PC-9 (cell line): Measurements from ENCODE around the gene ROBO1. TPM values are rescaled to one million over a fixed set of nuclear protein-coding genes. Genes with fewer than 3 reads are reported as not detected.

Source experiments
- BruUV-seq: library from RNA; stranded (reverse); fragments of 400-500 nt; replicated peaks from 2 replicates; lab custom pipeline; 2021; lab: Mats Ljungman, UMichigan
- CTCF ChIA-PET: fragments of 300-600 bp; sonication (Branson Sonifier 250); formaldehyde crosslinking; loops from one replicate; lab custom pipeline; 2022; ENCODE audit warnings: antibody characterized with exemption; lab: Charles Lee
- POLR2A ChIA-PET: fragments of 300-600 bp; sonication (Branson Sonifier 250); formaldehyde crosslinking; loops from one replicate; lab custom pipeline; 2022; ENCODE audit warnings: antibody characterized with exemption; ENCODE audit not compliant: unreplicated experiment; lab: Charles Lee
- DNase-seq, 2 experiments: peaks; one replicate each; pipeline versions ENCODE4 v3.0.0 to v3.0.0-alpha.2; 2015 to 2022; ENCODE audit warnings: mixed read lengths in 1 of 2
- H2AFZ ChIP-seq: fragments of 200-600 bp; sonication (generic); 2 replicates; pipeline ENCODE4 v1.8.1; 2017; ENCODE audit warnings: antibody characterized with exemption
- H3F3A ChIP-seq: fragments of 200-600 bp; sonication (generic); 2 replicates; pipeline ENCODE4 v1.8.1; 2017; ENCODE audit warnings: antibody characterized with exemption, mild to moderate bottlenecking, low read depth; ENCODE audit not compliant: insufficient read depth
- H3K27ac ChIP-seq: fragments of 200-600 bp; sonication (generic); 2 replicates; pipeline ENCODE4 v1.6.1; 2016; ENCODE audit warnings: mixed run types
- H3K27me3 ChIP-seq: fragments of 200-600 bp; sonication (generic); 2 replicates; pipeline ENCODE4 v1.6.1; 2016; ENCODE audit warnings: low read depth, mixed run types; ENCODE audit not compliant: insufficient read depth
- H3K36me3 ChIP-seq: fragments of 200-600 bp; sonication (generic); 2 replicates; pipeline ENCODE4 v1.6.1; 2016; ENCODE audit warnings: low read depth, mixed run types
- H3K4me1 ChIP-seq: fragments of 200-600 bp; sonication (generic); replicated peaks from 2 replicates; pipeline ENCODE4 v1.6.1; 2016; ENCODE audit warnings: mixed run types; ENCODE audit not compliant: insufficient read depth
- H3K4me2 ChIP-seq: fragments of 200-600 bp; sonication (generic); 2 replicates; pipeline ENCODE4 v1.6.1; 2017; ENCODE audit warnings: mixed run types
- H3K4me3 ChIP-seq: fragments of 200-600 bp; sonication (generic); 2 replicates; pipeline ENCODE4 v1.6.1; 2016; ENCODE audit warnings: mixed run types
- H3K79me2 ChIP-seq: fragments of 200-600 bp; sonication (generic); 2 replicates; pipeline ENCODE4 v1.6.1; 2017; ENCODE audit warnings: low read depth, mixed run types
- H3K9me2 ChIP-seq: fragments of 200-600 bp; sonication (generic); 2 replicates; pipeline ENCODE4 v1.8.1; 2017; ENCODE audit warnings: mild to moderate bottlenecking; ENCODE audit not compliant: insufficient read depth
- H3K9me3 ChIP-seq: fragments of 200-600 bp; sonication (generic); 2 replicates; pipeline ENCODE4 v1.8.1; 2016; ENCODE audit warnings: low read depth; ENCODE audit not compliant: insufficient read depth
- H4K20me1 ChIP-seq: fragments of 200-600 bp; sonication (generic); 2 replicates; pipeline ENCODE4 v1.8.1; 2017; ENCODE audit not compliant: insufficient read depth
- CTCF ChIP-seq: fragments of 200-600 bp; sonication (generic); conservative IDR thresholded peaks from 2 replicates; pipeline ENCODE4 v1.6.1; 2017; ENCODE audit warnings: mixed run types, antibody characterized with exemption, mild to moderate bottlenecking, moderate library complexity
- EZH2 ChIP-seq: fragments of 200-600 bp; sonication (generic); IDR thresholded peaks from 2 replicates; pipeline ENCODE4 v1.8.0; 2017; ENCODE audit warnings: antibody characterized with exemption, low read depth
- intact Hi-C: fragments of 100-400 bp; cut with micrococcal nuclease; formaldehyde crosslinking; loops from one replicate; pipeline ENCODE4 v1.10.0; 2022; ENCODE audit not compliant: unreplicated experiment
- total RNA-seq: library from RNA; stranded (reverse); gene quantifications from 2 replicates; pipeline ENCODE4 v1.2.3, GENCODE V29; 2021

ROBO1 gene
- total RNA-seq, 1 experiment from 2014 or later: 17.5 TPM

- ChIA-PET CTCF (no interaction called here), POLR2A (no interaction called here)
- TF ChIP-seq CTCF (no peak), EZH2 (no peak)
- Histone ChIP-seq H3K4me3 (no peak overlapping the region), H3K4me2 (no peak overlapping the region), H2AFZ (no peak overlapping the region), H3K9me3 (no peaks in the 10 kb centered on the region), H3K4me1 (no peaks in the 10 kb centered on the region), H3K27me3 (no peaks in the 10 kb centered on the region), H4K20me1 (no peaks in the 10 kb centered on the region), H3K79me2 (no peaks in the 10 kb centered on the region), H3K9me2 (no peaks in the 10 kb centered on the region; the same call in 1 of the 2 replicates), H3F3A (no peaks in the 10 kb centered on the region), H3K27ac (no peak overlapping the region), H3K36me3 (no peaks in the 10 kb centered on the region)
- no TSS peak for BruUV-seq
- DNase-seq: no peak
- intact Hi-C loops: no loop called here
These were observed 400.0 kb downstream of the ROBO1 start for GRCh38 chr3:79367803-79368202.

GRCh38 chr3:79367066-79367465 is 400.7 kb downstream of the ROBO1 start:
- TF ChIP-seq EZH2 (no peak), CTCF (no peak)
- DNase-seq: no peak
- no peak overlapping the region for H3K4me3 ChIP-seq
- no peak overlapping the region for H3K27ac ChIP-seq
- no peaks in the 10 kb centered on the region for H3F3A ChIP-seq
- H3K79me2 ChIP-seq: no peaks in the 10 kb centered on the region
- H4K20me1 ChIP-seq: no peaks in the 10 kb centered on the region
- H3K9me3 ChIP-seq: no peaks in the 10 kb centered on the region
- H3K27me3 ChIP-seq: no peaks in the 10 kb centered on the region
- no peaks in the 10 kb centered on the region for H3K9me2 ChIP-seq
- BruUV-seq: no TSS peak
- H3K4me1 ChIP-seq: no peaks in the 10 kb centered on the region
- H2AFZ ChIP-seq: no peak overlapping the region
- ChIA-PET CTCF (no interaction called here), POLR2A (interaction anchor here (0.7 kb wide), 1 partner anchor 1635 kb away, joined by 3 read pairs; no protein-coding TSS in a partner anchor)
- H3K4me2 ChIP-seq: no peak overlapping the region
- intact Hi-C loops: no loop called here
- H3K36me3 ChIP-seq: no peaks in the 10 kb centered on the region

GRCh38 chr3:79366414-79366813 is 401.4 kb downstream of the ROBO1 start:
- CTCF ChIA-PET: no interaction called here
- no TSS peak for BruUV-seq
- intact Hi-C loops: no loop called here
- H3K27me3 ChIP-seq: no peaks in the 10 kb centered on the region
- no peaks in the 10 kb centered on the region for H3K4me1 ChIP-seq
- no peak overlapping the region for H2AFZ ChIP-seq
- no peaks in the 10 kb centered on the region for H3K9me3 ChIP-seq
- POLR2A ChIA-PET: interaction anchor here (0.7 kb wide), 1 partner anchor 1635 kb away, joined by 3 read pairs; no protein-coding TSS in a partner anchor
- H3K9me2 ChIP-seq: no peaks in the 10 kb centered on the region
- H3K4me3 ChIP-seq: no peak overlapping the region
- H3K79me2 ChIP-seq: no peaks in the 10 kb centered on the region
- no peaks in the 10 kb centered on the region for H4K20me1 ChIP-seq
- no peaks in the 10 kb centered on the region for H3K36me3 ChIP-seq
- DNase-seq: no peak
- no peak overlapping the region for H3K27ac ChIP-seq
- no peak overlapping the region for H3K4me2 ChIP-seq
- H3F3A ChIP-seq: no peaks in the 10 kb centered on the region
- TF ChIP-seq CTCF: no peak
- TF ChIP-seq EZH2: no peak
